ENCODE measurements around the gene USP51. TPM values are rescaled to one million over a fixed set of nuclear protein-coding genes. Genes with fewer than 3 reads are reported as not detected.
"Not testable (repeated sequence)": the region's sequence is repeated elsewhere in the genome, so short reads cannot be mapped to it uniquely, and the experiment has no call there.

USP51 gene
- total RNA-seq, 1 experiment from 2014 or later = not detected

- intact Hi-C loops (cut with micrococcal nuclease; ENCODE audit: unreplicated experiment) = no loop called here
- no peaks in the 10 kb centered on the region for H3K4me1 ChIP-seq (replicated peaks; ENCODE audit: insufficient read depth)
- 0 out of 2 replicates have a peak, but pooled peaks cover 4% of the 10 kb centered on the region for H3K27me3 ChIP-seq (ENCODE audit: insufficient read depth, low read depth)
- no peak overlapping the region for H3K4me2 ChIP-seq
- H2AFZ ChIP-seq = no peak overlapping the region
- no peaks in the 10 kb centered on the region for H3K36me3 ChIP-seq (ENCODE audit: low read depth)
- H3K9me3 ChIP-seq (ENCODE audit: insufficient read depth, low read depth) = no peaks in the 10 kb centered on the region
- TF ChIP-seq EZH2 (IDR thresholded peaks at IDR 0.05; ENCODE audit: low read depth) = no peak
- no peaks in the 10 kb centered on the region for H3K9me2 ChIP-seq (ENCODE audit: insufficient read depth)
- CTCF ChIA-PET = no interaction called here
- POLR2A ChIA-PET (ENCODE audit: unreplicated experiment) = interaction anchor here (0.6 kb wide), 1 partner anchor 193 kb away, joined by 5 read pairs; no protein-coding TSS in a partner anchor
- no TSS peak for BruUV-seq (replicated peaks)
- H3K4me3 ChIP-seq = no peak overlapping the region
- H3K79me2 ChIP-seq (ENCODE audit: low read depth) = no peaks in the 10 kb centered on the region
- H4K20me1 ChIP-seq (ENCODE audit: insufficient read depth) = no peaks in the 10 kb centered on the region
- DNase-seq = no peak
- H3F3A ChIP-seq (ENCODE audit: insufficient read depth, low read depth) = no peaks in the 10 kb centered on the region
- H3K27ac ChIP-seq = no peak overlapping the region
Observed at GRCh38 chrX:55522596-55523276, 33.1 kb upstream of the USP51 start.

- Histone ChIP-seq H3K27ac (no peak overlapping the region), H3K4me3 (no peak overlapping the region), H2AFZ (no peak overlapping the region), H3K9me3 (ENCODE audit: insufficient read depth, low read depth) (no peaks in the 10 kb centered on the region), H3K9me2 (ENCODE audit: insufficient read depth) (no peaks in the 10 kb centered on the region), H3K36me3 (ENCODE audit: low read depth) (no peaks in the 10 kb centered on the region), H3K4me1 (replicated peaks; ENCODE audit: insufficient read depth) (no peaks in the 10 kb centered on the region), H3K4me2 (no peak overlapping the region), H3K27me3 (ENCODE audit: insufficient read depth, low read depth) (0 out of 2 replicates have a peak, but pooled peaks cover 4% of the 10 kb centered on the region), H3F3A (ENCODE audit: insufficient read depth, low read depth) (no peaks in the 10 kb centered on the region), H3K79me2 (ENCODE audit: low read depth) (no peaks in the 10 kb centered on the region), H4K20me1 (ENCODE audit: insufficient read depth) (no peaks in the 10 kb centered on the region)
- CTCF ChIA-PET = no interaction called here
- POLR2A ChIA-PET (ENCODE audit: unreplicated experiment) = no interaction called here
- DNase-seq = no peak
- no peak for TF ChIP-seq EZH2 (IDR thresholded peaks at IDR 0.05; ENCODE audit: low read depth)
- TF ChIP-seq CTCF (conservative IDR thresholded peaks at IDR 0.05) = no peak
- BruUV-seq (replicated peaks) = no TSS peak
- intact Hi-C loops (cut with micrococcal nuclease; ENCODE audit: unreplicated experiment) = no loop called here
Observed at GRCh38 chrX:55521687-55522086, 32.0 kb upstream of the USP51 start.

- CTCF ChIA-PET; DNase-seq; BruUV-seq (replicated peaks); H3K27ac ChIP-seq; H2AFZ ChIP-seq; H3K36me3 ChIP-seq (ENCODE audit: low read depth); H4K20me1 ChIP-seq (ENCODE audit: insufficient read depth); H3K9me2 ChIP-seq (ENCODE audit: insufficient read depth); H3K27me3 ChIP-seq (ENCODE audit: insufficient read depth, low read depth); H3K4me2 ChIP-seq; H3K9me3 ChIP-seq (ENCODE audit: insufficient read depth, low read depth); intact Hi-C loops (cut with micrococcal nuclease; ENCODE audit: unreplicated experiment); POLR2A ChIA-PET (ENCODE audit: unreplicated experiment); H3K4me1 ChIP-seq (replicated peaks; ENCODE audit: insufficient read depth); H3K79me2 ChIP-seq (ENCODE audit: low read depth); H3F3A ChIP-seq (ENCODE audit: insufficient read depth, low read depth); H3K4me3 ChIP-seq: not testable (repeated sequence)
Observed at GRCh38 chrX:55516794-55517481, 27.3 kb upstream of the USP51 start.

- CTCF ChIA-PET = not testable (repeated sequence)
Observed at GRCh38 chrX:55513045-55513737, 23.5 kb upstream of the USP51 start.

GRCh38 chrX:55508410-55509152 is 18.9 kb upstream of the USP51 start:
- CTCF ChIA-PET; H3K27me3 ChIP-seq (ENCODE audit: insufficient read depth, low read depth); H3K36me3 ChIP-seq (ENCODE audit: low read depth); intact Hi-C loops (cut with micrococcal nuclease; ENCODE audit: unreplicated experiment); H3K4me2 ChIP-seq; H3K9me3 ChIP-seq (ENCODE audit: insufficient read depth, low read depth); H4K20me1 ChIP-seq (ENCODE audit: insufficient read depth); H2AFZ ChIP-seq; POLR2A ChIA-PET (ENCODE audit: unreplicated experiment); H3F3A ChIP-seq (ENCODE audit: insufficient read depth, low read depth); H3K9me2 ChIP-seq (ENCODE audit: insufficient read depth); H3K79me2 ChIP-seq (ENCODE audit: low read depth); H3K4me1 ChIP-seq (replicated peaks; ENCODE audit: insufficient read depth); DNase-seq; BruUV-seq (replicated peaks); H3K4me3 ChIP-seq; H3K27ac ChIP-seq: not testable (repeated sequence)

More at GRCh38 chrX:55513045-55513737, 23.5 kb upstream of the USP51 start:
- DNase-seq; H3K4me1 ChIP-seq (replicated peaks; ENCODE audit: insufficient read depth); H3K4me2 ChIP-seq; H3K27ac ChIP-seq; POLR2A ChIA-PET (ENCODE audit: unreplicated experiment); H3K27me3 ChIP-seq (ENCODE audit: insufficient read depth, low read depth); BruUV-seq (replicated peaks); H3K36me3 ChIP-seq (ENCODE audit: low read depth); H3K9me3 ChIP-seq (ENCODE audit: insufficient read depth, low read depth); H2AFZ ChIP-seq; intact Hi-C loops (cut with micrococcal nuclease; ENCODE audit: unreplicated experiment); H4K20me1 ChIP-seq (ENCODE audit: insufficient read depth); H3K79me2 ChIP-seq (ENCODE audit: low read depth); H3F3A ChIP-seq (ENCODE audit: insufficient read depth, low read depth); H3K4me3 ChIP-seq; H3K9me2 ChIP-seq (ENCODE audit: insufficient read depth): not testable (repeated sequence)

GRCh38 chrX:55507699-55508098 is 18.1 kb upstream of the USP51 start:
- CTCF ChIA-PET; H3K9me2 ChIP-seq (ENCODE audit: insufficient read depth); H3K79me2 ChIP-seq (ENCODE audit: low read depth); H3K4me2 ChIP-seq; H3K9me3 ChIP-seq (ENCODE audit: insufficient read depth, low read depth); H3K27me3 ChIP-seq (ENCODE audit: insufficient read depth, low read depth); H3K4me3 ChIP-seq; H3K4me1 ChIP-seq (replicated peaks; ENCODE audit: insufficient read depth); H3K27ac ChIP-seq; H2AFZ ChIP-seq; BruUV-seq (replicated peaks); POLR2A ChIA-PET (ENCODE audit: unreplicated experiment); intact Hi-C loops (cut with micrococcal nuclease; ENCODE audit: unreplicated experiment); DNase-seq; H3K36me3 ChIP-seq (ENCODE audit: low read depth); H4K20me1 ChIP-seq (ENCODE audit: insufficient read depth); H3F3A ChIP-seq (ENCODE audit: insufficient read depth, low read depth): not testable (repeated sequence)
